HL-60/S4 treated with retinoic acid at 250 ng/mL for 4 days and 3 days (cell line): ENCODE measurements around the gene TARP.

Source experiments
- in situ Hi-C: fragments of 300-500 bp; cut with MboI; formaldehyde crosslinking; loops from 2 replicates; pipeline ENCODE4 v1.7.0; 2022; ENCODE audit warnings: low sequenced_read_pairs

The TARP gene

GRCh38 chr7:38222481-38223096 is 50.8 kb downstream of the TARP start:
- in situ Hi-C loops, result loop anchor here (5.0 to 25.0 kb wide), 2 partner anchors 95 to 310 kb away; partner anchors contain the start of genes EPDR1 and SFRP4

DNA sequence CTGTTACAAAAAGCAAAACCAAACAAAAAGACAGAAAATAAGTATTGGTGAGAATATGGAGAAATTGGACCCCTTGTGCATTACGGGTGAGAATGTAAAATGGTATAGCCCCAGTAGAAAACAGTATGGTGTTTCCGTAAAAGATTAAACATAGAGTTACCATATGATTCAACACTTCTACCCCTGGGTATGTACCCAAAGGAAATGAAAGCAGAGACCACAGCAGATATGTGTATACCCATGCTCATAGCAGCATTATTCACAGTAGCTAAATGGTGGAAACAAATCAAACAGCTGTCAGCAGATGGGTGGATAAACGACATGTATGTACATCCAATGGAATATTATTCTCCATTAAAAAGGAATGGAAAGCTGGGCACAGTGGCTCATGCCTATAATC is 53.0 kb downstream of the TARP start:
- in situ Hi-C loops, result loop anchor here (5.0 to 25.0 kb wide), 2 partner anchors 97 to 308 kb away; partner anchors contain the start of genes EPDR1 and SFRP4

GRCh38 chr7:38217672-38218071 is 55.8 kb downstream of the TARP start:
- in situ Hi-C loops, result loop anchor here (10.0 to 25.0 kb wide), 2 partner anchors 113 to 305 kb away; partner anchors contain the start of genes EPDR1 and SFRP4

DNA sequence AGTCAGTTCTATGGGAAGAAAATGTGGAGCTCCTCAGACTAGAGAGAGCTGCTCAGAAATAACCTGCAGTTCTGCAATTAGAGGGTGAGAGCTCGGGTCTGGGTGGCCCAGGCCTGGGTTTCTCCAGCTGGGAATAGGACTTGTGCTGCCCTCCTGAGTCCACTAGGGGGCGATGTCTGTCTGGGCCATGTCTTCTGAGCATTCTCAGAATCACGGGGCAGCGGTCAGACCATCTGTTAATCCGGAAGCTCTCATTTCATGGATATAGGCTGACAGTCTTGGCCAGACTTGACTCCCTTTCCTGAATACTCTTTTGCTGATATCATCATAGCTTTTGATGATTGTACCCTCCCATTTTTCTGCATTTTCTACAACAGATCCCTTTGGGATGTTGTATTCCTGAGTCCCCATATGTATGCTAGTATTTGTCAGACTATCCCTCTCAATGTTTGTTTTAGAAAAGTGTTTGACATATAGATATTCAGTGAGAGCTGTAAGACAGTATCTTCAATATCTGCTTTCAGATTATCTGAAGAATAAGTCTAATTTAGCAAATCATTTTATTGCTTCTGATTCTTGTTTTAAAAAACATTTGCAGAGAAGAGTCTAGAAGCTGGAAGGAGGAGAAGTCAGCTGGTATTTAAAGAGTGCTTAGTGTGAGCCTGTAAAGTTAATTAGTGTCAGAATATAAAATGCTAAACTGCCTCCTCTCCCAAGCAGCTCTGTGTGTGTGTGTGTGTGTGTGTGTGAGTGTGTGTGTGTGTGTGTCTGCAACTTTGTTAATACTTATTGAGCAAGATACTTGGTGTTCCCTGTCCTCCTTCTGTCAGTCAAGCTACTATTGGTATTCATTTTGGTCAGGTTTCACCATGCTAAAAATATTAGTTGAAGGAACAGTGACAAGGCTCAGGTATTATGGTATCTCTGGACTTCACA is 57.4 kb downstream of the TARP start:
- in situ Hi-C loops, result loop anchor here (10.0 to 25.0 kb wide), 2 partner anchors 111 to 304 kb away; partner anchors contain the start of genes EPDR1 and SFRP4

DNA sequence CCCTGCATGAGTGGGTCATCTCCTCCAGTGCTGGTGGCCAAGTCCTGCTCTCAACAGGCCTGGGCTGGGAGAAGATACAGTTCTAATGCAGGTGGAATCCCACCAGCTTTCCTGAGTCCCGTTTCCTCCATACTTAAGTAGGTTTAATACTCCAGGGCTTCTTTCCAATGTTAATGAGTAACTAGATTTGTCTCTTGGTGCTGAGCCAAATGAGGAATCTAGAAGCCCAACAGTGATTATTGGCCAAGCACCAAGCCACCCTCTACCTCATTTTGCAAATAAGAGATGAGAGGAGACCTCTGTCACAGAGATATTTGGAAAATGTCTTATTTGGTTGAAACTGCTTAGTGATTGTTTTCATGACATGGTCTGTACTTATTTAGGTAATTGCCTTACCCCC is 58.3 kb downstream of the TARP start:
- in situ Hi-C loops, result loop anchor here (10.0 to 25.0 kb wide), 2 partner anchors 110 to 303 kb away; partner anchors contain the start of genes EPDR1 and SFRP4

DNA sequence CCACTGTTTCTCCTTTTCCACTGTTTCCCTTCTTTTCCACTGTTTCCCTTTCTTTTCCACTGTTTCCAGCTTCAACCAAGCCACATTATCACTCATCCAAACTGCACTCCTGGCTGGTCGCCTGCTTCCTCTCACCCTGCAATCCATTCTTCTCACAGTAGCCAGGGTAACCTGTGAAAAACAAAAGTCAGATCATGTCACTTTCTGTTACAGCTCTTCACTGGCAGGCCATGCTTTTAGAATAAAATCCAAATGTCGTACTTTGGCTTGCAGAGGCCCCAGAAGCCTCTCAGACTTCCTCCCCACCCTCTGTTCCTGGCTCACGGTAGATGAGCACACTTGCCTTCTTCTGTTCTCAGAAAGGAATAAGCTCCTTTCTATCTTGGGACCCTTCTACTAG is 61.5 kb downstream of the TARP start:
- in situ Hi-C loops, result loop anchor here (10.0 to 25.0 kb wide), 2 partner anchors 107 to 300 kb away; partner anchors contain the start of genes EPDR1 and SFRP4

DNA sequence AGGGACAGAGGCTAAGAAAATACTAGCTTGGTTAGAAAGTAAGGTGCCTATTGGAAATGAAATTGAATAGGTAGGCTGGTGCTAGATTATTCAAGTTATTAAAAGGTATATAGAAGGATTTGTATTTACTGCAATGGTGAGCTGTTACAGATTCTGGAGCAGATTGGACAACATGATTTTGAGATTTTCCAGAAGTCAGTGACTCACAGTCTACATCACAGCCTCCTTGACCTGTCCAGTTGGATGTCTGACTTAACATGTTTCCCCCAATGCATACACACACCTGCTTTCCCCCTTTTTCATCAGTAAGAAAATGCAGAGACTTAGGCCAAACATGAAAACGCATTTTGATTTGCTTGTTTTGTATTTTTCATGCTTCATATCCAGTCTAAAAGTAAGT is 62.0 kb downstream of the TARP start:
- in situ Hi-C loops, result loop anchor here (10.0 to 25.0 kb wide), 2 partner anchors 107 to 299 kb away; partner anchors contain the start of genes EPDR1 and SFRP4
